ENCODE data around the gene RNASE1.

DNA sequence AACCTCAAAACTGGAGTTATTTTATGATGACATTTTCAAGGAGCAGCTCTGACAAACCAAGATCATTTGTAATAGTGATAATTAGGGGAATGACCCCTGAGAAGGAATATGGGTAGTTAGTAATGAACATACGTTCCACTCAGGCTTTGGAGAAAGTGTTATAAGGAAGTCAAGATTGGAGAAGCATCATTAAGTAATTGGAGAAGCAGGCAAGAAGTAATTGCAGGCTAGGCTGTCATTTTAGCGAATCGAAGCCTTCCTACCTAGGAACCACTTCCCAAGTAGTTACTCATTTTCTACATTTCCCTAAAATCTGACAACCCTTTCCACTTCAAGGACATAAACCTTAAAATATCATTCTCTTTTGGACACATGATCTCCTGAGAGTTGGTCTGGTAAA is 33.2 kb downstream of the RNASE1 start:
- TF ChIP-seq, protein P1, sequence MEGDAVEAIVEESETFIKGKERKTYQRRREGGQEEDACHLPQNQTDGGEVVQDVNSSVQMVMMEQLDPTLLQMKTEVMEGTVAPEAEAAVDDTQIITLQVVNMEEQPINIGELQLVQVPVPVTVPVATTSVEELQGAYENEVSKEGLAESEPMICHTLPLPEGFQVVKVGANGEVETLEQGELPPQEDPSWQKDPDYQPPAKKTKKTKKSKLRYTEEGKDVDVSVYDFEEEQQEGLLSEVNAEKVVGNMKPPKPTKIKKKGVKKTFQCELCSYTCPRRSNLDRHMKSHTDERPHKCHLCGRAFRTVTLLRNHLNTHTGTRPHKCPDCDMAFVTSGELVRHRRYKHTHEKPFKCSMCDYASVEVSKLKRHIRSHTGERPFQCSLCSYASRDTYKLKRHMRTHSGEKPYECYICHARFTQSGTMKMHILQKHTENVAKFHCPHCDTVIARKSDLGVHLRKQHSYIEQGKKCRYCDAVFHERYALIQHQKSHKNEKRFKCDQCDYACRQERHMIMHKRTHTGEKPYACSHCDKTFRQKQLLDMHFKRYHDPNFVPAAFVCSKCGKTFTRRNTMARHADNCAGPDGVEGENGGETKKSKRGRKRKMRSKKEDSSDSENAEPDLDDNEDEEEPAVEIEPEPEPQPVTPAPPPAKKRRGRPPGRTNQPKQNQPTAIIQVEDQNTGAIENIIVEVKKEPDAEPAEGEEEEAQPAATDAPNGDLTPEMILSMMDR (IDR thresholded peaks at IDR 0.05) = no peak
- TF ChIP-seq POLR2A (IDR thresholded peaks at IDR 0.05) = no peak
